Spleen (tissue), 7 donors: Measurements from ENCODE around the gene CYGB.

Experiments
- POLR2A ChIP-seq, 3 donors: fragments of 450-650 bp; IDR thresholded peaks; one replicate each; pipeline ENCODE4 v1.5.1; 2017; ENCODE audit warnings: antibody characterized with exemption in 3 of 3, mild to moderate bottlenecking in 1 of 3
- POLR2AphosphoS5 ChIP-seq, 3 donors: sonication (generic); formaldehyde crosslinking; IDR thresholded peaks; one replicate each; pipeline ENCODE4 v1.5.1; 2017; ENCODE audit warnings: antibody characterized with exemption in 3 of 3
- TF ChIP-seq, protein P1 (sequence below), 11 experiments: fragments of 200-600 bp in 7 of 11; fragments of 450-650 bp in 4 of 11; sonication (generic) in 4 of 11; IDR thresholded peaks in 8 of 11; conservative IDR thresholded peaks in 3 of 11; 1 replicate in 7 of 11; 2 replicates in 4 of 11; pipeline versions ENCODE4 v1.4.0 to v1.8.0; 2016 to 2021; ENCODE audit warnings: antibody characterized with exemption in 11 of 11, inconsistent platforms in 4 of 11, mild to moderate bottlenecking in 1 of 11
- donor health status: DM: no; HTN: no; CAD: no; lungs with moderate emphysema.
- donor health status: DM: no; HTN: no; CAD: no.
- donor health status: DM: no; HTN: no; CAD: no.

DNA sequence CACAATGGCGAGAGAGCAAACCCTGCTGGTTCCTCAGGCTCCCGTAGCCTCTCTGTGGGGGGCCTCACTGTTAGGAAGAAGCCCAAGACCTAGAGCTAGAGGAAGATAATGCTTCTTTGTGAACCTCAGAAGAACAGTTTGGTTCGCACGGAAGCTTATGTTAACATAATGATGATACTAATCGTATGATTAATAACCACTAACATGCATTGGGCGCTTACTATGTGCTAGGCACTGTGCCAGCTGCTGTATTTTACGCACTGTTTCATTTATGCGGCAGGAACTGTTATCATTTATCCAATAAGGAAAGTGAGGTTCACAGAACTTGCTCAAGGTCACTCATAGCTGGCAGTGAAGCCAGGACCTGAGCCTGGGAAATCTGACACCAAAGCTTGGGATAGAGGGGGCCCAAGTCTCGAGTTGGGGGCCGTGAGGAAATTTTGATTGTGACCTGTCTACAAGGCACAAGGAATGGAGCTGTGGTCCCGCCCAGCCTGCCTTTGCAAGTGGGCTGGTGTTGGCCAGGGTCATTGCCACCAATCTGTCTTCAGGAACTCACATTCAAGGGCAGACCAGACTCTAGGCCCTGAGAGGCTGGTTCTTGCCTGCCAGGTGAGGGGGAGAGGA lies 9.2 kb upstream of the CYGB start:
- TF ChIP-seq POLR2AphosphoS5 (IDR thresholded peaks at IDR 0.05) = no peak
- TF ChIP-seq, protein P1, sequence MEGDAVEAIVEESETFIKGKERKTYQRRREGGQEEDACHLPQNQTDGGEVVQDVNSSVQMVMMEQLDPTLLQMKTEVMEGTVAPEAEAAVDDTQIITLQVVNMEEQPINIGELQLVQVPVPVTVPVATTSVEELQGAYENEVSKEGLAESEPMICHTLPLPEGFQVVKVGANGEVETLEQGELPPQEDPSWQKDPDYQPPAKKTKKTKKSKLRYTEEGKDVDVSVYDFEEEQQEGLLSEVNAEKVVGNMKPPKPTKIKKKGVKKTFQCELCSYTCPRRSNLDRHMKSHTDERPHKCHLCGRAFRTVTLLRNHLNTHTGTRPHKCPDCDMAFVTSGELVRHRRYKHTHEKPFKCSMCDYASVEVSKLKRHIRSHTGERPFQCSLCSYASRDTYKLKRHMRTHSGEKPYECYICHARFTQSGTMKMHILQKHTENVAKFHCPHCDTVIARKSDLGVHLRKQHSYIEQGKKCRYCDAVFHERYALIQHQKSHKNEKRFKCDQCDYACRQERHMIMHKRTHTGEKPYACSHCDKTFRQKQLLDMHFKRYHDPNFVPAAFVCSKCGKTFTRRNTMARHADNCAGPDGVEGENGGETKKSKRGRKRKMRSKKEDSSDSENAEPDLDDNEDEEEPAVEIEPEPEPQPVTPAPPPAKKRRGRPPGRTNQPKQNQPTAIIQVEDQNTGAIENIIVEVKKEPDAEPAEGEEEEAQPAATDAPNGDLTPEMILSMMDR (IDR thresholded peaks at IDR 0.05 in 8 of 11, conservative IDR thresholded peaks at IDR 0.05 in 3 of 11) = no peak
- TF ChIP-seq POLR2A (IDR thresholded peaks at IDR 0.05) = no peak
